Anterior cingulate cortex (tissue), 58 donors: ENCODE results near the gene BEND5.

Source experiments
- DNase-seq, 58 donors: peaks; one replicate each; lab custom pipeline; 2025; lab: John Stamatoyannopoulos, UW

Gene BEND5, protein sequence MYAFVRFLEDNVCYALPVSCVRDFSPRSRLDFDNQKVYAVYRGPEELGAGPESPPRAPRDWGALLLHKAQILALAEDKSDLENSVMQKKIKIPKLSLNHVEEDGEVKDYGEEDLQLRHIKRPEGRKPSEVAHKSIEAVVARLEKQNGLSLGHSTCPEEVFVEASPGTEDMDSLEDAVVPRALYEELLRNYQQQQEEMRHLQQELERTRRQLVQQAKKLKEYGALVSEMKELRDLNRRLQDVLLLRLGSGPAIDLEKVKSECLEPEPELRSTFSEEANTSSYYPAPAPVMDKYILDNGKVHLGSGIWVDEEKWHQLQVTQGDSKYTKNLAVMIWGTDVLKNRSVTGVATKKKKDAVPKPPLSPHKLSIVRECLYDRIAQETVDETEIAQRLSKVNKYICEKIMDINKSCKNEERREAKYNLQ

DNA sequence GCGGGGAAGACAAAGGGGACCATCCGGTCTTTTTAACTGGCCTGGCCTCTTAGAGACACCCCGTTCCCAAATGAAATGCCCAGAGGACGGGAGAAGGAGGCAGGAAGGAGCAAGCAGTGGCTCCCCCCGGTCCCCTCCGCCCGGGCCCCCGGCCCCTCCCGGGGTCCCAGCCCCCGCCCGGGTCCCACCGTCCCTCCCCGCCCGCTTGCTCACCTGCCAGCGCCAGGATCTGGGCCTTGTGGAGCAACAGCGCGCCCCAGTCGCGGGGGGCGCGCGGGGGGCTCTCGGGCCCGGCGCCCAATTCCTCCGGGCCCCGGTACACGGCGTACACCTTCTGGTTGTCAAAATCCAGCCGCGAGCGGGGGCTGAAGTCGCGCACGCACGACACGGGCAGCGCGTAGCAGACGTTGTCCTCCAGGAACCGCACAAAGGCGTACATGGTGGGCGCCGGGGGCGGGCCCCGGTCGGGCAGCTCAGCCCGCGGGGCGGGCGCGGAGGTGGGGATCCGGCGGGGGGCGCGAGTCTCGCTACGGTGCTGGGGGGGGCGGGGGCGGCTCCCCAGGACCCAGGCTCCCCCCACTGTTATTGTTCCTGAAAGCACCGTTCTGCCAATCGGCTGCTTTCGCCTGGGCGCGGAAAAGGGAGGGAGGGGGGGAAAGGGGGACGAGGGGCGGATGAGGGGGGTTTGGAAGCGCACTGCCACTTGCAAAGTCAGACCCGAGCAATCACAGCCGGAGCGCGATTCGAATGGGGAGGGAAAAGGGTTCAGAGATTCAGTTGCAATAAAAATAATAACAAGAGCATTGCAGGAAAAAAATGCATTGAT, at the start of gene BEND5:
TSS of gene BEND5 (minus strand) at position 499 of the 826 bp plus-strand sequence. CDS start at position 439, 60 bp downstream.
- peak in 55 of 58 donors; percentile 13 to 85 (median 65) for DNase-seq

DNA sequence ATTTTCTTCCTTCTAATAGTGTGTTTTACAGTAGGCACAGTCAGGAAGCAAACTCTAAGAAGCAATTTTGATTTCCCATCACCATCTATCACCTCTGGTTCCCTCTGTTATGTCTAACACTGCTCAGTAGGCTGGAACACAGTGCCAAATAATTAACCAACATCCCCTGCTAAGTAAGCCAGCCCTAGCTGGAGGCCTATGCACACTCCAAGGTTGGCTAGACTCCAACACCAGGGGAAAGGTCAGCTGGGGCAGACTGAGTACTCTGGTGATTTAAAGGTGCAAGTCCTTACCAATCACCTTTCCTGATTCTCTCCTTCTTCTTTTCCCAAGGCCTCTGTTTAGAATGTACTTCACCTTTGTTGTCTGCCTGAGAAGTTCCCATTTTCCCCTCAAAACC, 46.5 kb upstream of the BEND5 start:
- no peak for DNase-seq

DNA sequence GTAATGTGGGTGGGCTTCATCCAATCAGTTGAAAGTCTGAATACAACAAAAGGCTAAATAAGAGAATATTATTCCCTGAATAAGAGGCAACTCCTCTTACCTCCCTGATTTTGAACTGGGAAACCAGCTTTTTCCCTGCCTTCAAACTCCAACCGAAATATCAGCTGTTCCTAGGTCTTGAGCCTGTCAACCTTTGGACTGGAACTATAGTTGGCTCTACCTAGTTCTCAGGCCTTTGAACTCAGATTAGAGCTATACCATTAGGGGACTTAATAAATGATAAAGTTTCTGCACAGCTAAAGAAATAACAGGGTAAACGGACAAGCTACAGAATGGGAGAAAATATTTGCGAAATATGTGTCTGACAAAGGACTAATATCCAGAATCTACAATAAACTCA, 43.8 kb upstream of the BEND5 start:
- no peak for DNase-seq

DNA sequence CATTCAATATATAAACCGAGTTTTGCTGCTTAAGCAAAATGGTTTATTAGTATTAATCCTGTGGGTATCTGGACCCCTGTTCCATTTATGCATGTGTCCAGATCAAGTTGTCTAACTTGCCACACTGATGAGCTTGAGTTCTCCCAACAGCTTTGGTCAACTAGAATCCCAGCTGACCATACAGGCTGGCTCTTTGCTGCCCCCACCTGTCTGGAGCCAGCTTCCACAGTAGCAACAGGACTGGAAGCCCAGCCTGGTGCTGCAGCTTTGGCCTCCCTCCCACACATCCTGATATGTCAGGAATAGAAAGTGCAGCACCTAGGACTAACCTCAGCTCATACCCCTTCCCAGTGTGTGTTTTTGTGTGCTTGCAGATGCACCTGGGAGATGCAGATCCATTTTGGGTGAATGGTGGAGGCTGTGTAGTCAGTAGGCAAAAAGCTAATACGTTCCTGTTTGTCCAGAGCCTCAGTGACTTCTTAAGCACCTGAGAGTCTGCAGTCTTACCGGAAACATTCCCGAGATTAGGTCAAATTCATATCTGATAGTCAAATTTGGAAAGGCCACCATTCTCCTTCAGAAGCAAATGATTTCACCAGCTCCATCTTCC, 40.9 kb upstream of the BEND5 start:
- peak in 43 of 58 donors; percentile 2 to 65 (median 21) for DNase-seq

DNA sequence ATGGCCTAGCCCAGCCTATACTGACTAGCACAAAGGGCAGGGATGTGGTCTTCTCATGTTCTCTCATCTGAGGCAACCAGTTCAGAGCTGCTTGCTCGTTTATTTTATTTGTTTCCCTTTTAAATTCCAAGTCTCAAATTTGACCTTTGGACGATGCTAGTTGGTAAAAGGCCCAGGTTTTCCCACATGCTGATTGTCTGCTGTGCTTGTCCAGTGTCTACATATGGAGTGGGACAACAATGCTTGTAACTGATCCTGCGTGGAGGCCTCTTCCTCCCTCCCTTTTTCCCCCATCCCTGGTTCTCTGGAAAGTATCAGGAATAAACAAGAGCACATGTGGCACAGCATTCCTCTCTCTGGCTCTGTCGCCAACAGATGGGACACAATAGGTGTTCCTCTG, 34.0 kb upstream of the BEND5 start:
- DNase-seq = no peak

- no peak for DNase-seq
Measured at GRCh38 chr1:48808496-48808895, 31.8 kb upstream of the BEND5 start.

DNA sequence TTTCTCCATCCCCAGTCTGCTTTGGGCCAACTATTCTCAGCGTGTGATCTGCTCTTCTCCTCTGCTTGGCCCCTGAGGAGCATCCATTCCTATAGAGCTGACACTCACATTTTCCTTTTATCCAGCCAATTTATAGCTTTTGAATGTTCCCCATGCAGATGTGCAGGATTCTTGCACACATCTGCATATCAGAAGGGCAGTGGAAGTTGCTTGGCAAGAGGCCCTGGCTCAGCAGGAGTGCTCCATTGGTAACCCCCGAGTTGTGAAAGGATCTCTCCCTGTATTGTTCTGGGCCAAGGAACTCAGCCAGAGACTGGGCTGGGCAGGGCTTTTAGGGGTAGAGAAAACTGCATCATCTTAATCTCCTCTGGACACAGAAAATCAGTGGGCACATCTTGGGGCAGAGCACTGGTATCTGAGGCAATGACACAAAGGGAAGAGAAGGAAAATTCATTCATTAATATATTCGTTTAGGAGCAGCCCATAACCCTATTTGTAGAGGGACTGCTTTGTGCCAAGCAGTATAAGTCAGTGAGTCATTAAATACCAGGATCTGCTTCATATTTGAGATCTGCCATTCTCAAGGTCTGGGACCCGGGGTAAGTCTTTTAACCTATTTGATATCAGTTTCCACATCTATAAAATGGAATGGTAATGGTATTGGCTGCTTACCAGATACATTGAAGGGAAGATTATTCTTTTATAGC, 31.0 kb upstream of the BEND5 start:
- peak in 1 of 58 donors; percentile 2 for DNase-seq

- no peak for DNase-seq
Measured at GRCh38 chr1:48803474-48803873, 26.8 kb upstream of the BEND5 start.

GRCh38 chr1:48794816-48795215, 18.1 kb upstream of the BEND5 start:
- no peak for DNase-seq

GRCh38 chr1:48793863-48794262, 17.2 kb upstream of the BEND5 start:
- no peak for DNase-seq

DNA sequence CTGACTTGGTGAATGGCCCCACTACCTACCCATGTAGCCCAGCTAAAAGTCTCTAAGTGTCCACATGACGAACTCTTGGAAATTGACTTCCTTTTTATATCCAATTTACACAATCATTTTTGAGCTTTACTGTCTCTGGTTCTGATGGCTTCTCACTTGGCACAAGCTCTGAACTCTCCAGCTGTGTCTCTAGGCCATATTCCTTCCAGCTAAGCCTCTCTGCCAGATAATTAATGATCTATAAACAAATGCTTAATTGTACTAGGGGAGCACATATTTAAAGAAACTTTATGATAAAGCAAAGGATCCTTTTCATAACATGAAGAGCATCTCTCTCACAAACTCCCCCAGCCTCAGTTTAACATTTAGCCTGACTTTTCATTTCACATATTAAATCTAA, 16.3 kb upstream of the BEND5 start:
- no peak for DNase-seq

GRCh38 chr1:48790397-48790796, 13.7 kb upstream of the BEND5 start:
- DNase-seq = no peak

- peak in 1 of 58 donors; percentile 16 for DNase-seq
Measured at GRCh38 chr1:48789903-48790302, 13.2 kb upstream of the BEND5 start.

DNA sequence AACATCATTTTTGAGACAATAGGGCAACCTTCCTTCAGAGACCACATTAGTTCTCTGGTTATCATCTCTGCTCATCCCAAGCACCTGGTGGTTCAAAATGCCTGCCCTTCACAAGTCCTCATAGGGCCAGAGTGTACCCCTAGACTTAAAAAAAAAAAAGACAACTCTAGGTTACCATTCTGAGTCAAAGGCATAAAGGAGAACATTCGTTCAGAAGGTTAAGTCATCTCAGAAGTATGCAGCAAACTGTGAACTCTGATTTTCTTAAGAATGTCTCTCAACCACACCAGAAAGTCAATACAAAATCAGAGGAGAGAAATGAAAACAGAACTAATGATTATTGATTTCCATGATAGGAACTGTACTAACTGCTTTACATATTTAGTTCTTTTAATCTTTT, 9.2 kb upstream of the BEND5 start:
- no peak for DNase-seq

GRCh38 chr1:48784301-48784700, 7.6 kb upstream of the BEND5 start:
- DNase-seq = no peak

- peak in 8 of 58 donors; percentile 5 to 56 (median 26) for DNase-seq
Measured at GRCh38 chr1:48777219-48777895, 666 bp upstream of the BEND5 start.

GRCh38 chr1:48775831-48776392, 779 bp downstream of the BEND5 start:
- no peak for DNase-seq

DNA sequence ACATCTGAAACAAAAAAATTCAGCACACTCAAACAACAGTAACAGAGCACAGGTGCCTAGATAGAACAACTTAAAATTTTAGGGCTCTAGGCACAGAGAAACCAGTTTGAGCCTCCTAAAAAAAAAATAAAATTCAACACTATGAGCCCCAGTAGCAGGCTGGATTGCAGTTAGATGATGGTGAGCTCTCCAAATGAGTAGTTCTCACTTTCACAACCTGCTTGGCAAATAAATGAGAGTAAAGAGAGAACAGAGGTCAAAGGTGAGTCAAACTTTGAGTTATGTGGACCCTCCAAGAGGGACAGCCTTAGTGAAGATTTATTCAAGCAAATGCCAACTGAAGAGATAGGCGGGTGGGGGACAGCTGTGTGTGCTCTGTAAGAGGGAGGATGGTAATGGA, 3.6 kb downstream of the BEND5 start:
- no peak for DNase-seq

- no peak for DNase-seq
Measured at GRCh38 chr1:48772211-48772610, 4.5 kb downstream of the BEND5 start.

DNA sequence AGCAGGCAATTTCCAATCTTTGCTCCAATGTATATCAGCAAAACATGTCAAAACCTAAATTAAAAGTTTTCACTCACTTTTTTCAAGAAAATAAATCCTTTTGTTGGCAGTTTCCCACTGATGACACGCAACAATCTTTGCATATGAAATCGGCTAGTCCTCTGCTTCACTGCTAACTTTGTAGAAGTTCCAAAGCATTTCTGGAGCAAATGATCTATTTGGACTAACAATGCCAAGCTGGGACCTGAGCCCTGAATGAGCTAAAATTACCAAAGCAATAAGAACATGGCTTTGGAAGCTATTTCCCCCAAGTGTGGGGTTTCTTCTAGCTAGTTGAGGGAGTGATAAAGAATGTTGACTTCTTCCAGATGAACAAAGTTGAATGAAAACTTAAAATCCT, 5.1 kb downstream of the BEND5 start:
- no peak for DNase-seq
